GM12872 (cell line): ENCODE results near the gene SSUH2.
A peak's percentile ranks its signal among the peaks of the same experiment; 100 is the strongest.

ENCODE experiments used
- TF ChIP-seq, protein P1 (sequence below): IDR thresholded peaks from 3 replicates; pipeline ENCODE4 v1.5.1; 2011; ENCODE audit warnings: low read depth, mild to moderate bottlenecking, low read length, moderate library complexity; ENCODE audit not compliant: insufficient read depth

SSUH2 gene

DNA sequence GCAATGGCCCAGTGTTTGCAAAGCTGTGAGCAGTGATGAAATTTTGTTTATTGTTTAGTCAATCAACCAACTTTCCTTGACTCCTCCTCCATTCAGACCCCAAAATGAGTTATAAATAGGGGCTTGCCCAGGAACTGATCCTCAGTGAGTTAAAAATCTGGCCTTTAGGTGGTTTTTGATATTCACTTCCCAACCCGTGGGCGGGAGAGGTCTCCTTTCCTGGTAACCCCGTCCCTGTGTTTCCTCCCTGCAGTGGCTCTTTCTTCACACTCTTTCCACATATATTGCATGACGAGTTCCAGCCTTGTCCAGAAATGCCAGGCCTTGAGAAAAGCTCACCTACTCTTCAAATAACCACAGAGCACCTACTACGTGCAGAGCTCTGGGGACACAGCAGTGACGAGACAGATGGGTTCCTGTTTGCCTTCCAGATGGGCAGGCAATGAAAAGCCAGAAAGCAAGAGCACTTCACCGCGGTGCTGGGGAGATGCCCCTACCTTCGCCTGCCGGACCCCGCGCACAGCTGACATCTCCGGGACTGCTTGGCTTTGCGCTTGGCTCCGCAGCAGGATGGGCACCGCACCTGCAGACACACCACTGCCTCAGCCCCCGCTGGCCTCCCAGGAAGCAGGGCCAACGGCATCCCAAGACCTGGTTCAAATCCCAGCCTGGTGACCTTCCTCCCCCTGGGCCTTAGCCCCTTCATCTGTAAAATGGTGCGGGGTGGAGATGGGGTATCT lies 17.2 kb downstream of the SSUH2 start:
- TF ChIP-seq, protein P1, sequence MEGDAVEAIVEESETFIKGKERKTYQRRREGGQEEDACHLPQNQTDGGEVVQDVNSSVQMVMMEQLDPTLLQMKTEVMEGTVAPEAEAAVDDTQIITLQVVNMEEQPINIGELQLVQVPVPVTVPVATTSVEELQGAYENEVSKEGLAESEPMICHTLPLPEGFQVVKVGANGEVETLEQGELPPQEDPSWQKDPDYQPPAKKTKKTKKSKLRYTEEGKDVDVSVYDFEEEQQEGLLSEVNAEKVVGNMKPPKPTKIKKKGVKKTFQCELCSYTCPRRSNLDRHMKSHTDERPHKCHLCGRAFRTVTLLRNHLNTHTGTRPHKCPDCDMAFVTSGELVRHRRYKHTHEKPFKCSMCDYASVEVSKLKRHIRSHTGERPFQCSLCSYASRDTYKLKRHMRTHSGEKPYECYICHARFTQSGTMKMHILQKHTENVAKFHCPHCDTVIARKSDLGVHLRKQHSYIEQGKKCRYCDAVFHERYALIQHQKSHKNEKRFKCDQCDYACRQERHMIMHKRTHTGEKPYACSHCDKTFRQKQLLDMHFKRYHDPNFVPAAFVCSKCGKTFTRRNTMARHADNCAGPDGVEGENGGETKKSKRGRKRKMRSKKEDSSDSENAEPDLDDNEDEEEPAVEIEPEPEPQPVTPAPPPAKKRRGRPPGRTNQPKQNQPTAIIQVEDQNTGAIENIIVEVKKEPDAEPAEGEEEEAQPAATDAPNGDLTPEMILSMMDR = no peak

GRCh38 chr3:8625991-8626390 lies 18.6 kb downstream of the SSUH2 start:
- TF ChIP-seq, protein P1 = no peak

DNA sequence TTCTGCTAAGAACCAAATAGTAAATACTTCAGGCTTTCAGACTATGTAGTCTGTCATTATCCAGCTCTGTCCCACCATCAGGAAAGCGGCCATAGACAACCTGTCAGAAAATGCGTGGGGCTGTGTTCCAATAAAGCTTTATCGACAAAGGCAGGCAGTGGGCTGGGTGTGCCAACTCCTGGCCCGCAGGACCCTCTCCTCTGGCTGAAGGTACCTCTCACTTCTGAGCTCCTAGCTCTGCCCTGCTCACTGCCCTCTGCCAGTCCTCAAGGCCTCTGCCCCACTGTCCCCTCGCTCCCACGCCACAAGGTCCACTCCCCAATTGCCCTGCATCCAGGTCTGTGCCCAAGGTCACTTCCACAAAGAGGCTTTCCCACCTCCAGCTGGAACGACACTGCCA lies 20.0 kb downstream of the SSUH2 start:
- TF ChIP-seq, protein P1 = no peak

DNA sequence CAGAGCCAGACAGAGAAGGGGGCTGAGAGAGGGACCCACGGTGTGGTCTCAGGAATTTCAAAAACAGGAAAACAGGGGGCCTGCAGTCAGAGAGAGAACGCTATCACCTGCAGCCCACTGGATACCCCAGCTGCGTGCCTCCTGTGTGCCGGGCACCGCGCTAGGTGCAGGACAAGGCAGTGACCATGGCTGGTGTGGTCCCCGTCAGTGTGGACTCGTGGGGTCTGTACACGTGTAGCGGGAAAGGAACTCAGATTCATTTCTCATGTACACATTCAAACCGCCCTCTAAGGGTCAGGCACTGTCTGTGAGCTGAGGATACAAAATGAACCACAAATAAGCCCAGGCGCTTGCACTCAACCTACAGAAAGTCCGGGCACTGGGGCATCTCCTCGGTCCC lies 20.9 kb downstream of the SSUH2 start:
- TF ChIP-seq, protein P1 = no peak

DNA sequence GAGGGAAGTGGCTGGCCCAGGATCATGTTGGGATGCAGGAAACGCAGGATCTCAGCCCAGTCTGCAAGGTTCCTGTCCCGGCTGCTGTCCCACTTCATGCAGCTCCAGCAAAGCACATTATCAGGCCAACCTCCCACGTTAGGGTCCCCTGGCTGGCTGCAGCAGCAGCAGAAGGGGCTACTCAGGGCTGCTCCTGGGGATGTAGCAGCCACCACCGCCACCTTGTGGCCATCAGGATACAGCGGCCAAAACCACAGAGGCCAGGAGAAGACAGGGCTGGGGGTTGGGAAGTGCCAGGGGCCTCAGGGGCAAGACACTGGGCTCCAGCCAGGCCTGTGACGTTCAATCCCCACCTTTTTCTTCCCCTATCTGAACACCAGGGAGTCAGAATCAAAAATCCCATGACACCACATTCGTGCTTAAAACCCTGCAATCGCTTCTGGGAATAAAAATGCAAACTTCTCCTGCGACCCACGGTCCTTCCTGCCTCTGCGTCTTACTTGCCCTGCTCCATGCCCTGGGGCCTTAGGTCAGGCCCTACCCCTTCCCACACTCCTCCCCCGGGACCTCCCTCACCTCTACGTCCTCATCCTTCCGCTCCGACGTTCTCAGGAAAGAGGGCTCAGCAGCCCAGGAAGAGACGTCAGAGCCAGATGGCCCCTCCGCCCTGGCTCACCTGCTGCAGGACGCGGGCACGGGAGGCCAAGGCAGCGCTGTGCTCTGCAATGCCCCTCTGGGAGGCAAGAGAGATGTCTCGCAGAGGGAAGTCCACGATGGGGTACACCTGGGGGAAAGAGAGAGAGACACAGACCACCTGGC lies 21.5 kb downstream of the SSUH2 start:
- TF ChIP-seq, protein P1 = peak; percentile 91

DNA sequence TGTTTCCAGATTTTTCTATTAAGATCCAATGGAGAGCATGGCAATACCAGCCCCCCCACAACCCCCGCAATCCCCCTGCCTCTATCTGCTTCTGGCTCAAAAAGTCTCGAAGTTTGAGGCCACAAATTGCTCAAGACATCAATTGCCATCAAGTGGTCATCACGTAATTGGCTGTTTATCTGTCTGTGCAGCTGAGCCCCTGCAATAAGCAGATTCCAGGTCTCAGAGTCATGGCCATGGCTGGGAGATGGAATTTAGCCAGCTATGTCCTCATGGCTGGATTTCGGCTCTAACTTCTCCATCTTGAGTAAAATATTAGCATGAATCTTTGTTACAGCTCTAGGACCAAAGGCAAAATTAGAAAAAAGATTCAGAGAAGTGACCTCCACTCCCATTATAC lies 22.7 kb downstream of the SSUH2 start:
- TF ChIP-seq, protein P1 = no peak

GRCh38 chr3:8621141-8621540 lies 23.5 kb downstream of the SSUH2 start:
- TF ChIP-seq, protein P1 = no peak
